Mesenteric fat pad (tissue), 1 donor: Measurements from ENCODE around the gene NKD1. TPM values are rescaled to one million over a fixed set of nuclear protein-coding genes. Genes with fewer than 3 reads are reported as not detected.

Source experiments
- DNase-seq: peaks from one replicate; pipeline ENCODE4 v3.0.0-alpha.2; 2020; ENCODE audit warnings: low spot score
- total RNA-seq: library from RNA; stranded (reverse); fragmentation: NEBNext Ultra II Directional; extraction: Animal tissue kit (Norgen Biotek cat#: 25700); gene quantifications from one replicate; pipeline ENCODE4 v1.2.1, GENCODE V29; 2021
- donor health status: DM: yes; HTN: yes; CAD: no.

The NKD1 gene
- total RNA-seq, 1 donor from 2014 or later, result 2.4 TPM

DNA sequence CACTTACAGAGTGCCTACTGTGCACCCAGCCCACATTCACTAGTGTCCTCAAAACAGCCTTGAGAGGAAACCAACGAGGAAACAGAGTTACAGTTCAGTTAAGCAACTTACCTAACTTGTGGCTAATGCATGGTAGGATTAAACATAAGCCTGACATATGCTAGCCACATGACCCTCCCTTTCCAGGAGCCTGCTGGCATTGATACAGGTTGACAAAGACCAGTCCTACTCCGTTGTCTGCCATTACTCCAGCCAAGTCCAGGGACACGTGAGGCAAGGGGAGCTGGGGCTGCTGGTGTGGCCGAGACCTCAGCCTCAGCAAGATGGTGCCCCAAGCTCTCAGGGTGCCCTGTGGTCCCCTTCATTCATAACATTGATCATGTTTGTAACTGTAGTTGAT, 95.0 kb downstream of the NKD1 start:
- no peak for DNase-seq

DNA sequence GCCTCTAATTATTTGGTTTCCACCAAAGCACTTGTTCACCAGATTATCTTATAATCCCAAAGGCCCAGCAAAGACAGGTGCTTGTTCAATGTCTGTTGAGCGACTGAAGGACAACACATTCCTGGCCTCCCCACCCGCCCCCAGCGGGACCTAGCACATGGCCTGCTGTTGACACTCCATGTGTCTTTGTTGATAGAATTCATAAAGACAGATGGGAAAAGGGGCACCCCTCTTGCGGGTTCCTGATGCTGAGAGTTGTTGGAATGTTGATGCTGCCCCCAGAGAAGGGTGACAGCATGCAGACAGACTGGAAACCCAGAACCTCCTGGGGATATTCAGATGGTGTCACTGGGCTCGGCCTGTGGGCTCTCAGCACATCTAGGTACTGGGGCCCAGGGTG, 96.0 kb downstream of the NKD1 start:
- no peak for DNase-seq

DNA sequence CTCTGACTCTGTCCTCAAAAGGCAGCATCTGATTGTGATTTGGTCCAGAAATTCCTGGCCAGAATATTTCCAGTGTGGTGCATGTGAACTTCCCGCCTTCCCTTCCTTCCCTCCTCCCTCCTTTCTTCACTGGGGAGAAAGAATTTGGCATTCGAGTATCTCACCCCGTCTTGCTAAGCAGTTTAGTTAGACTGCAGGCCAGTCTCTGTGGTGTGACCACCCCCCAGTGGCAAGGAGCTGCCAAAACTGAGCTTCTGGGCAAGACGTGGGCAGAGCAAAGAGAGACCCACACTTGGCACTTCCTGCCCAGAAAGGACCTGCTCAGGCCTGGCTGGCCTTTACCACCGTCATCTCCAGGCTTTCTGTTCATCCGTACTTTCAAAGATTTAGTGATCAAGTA, 96.5 kb downstream of the NKD1 start:
- DNase-seq, result no peak

DNA sequence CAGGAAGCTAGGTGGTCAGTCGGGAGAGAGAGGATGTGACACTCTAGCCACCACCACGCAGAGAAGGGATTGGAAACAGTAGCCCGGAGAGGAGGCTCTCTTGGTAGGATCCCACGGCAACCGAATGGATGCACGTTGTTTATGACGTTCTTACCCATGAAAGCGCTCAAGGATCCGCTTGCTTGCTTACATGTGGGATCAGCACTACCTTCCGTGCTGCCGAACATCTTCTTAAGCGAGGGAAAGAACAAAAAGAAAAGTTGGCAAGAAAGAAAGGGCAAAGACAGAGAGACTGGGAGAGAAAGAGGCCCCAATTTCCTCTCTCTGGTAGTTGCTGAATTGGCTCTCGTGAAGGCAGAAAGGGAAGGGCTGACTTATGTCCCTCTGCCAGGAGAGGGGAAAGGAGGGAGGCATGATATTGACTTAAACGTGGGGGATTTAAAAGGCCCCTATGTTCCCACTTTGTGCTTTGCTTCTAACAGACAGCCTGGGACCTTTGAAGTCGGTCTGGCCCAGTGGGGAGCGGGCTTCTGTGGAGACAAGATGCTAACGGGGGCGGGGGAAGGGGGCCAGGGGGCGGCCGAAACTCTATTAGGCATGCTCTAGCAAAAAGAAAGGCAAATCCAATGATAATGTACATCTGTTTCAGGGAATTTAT, 97.5 kb downstream of the NKD1 start:
- DNase-seq, result no peak

DNA sequence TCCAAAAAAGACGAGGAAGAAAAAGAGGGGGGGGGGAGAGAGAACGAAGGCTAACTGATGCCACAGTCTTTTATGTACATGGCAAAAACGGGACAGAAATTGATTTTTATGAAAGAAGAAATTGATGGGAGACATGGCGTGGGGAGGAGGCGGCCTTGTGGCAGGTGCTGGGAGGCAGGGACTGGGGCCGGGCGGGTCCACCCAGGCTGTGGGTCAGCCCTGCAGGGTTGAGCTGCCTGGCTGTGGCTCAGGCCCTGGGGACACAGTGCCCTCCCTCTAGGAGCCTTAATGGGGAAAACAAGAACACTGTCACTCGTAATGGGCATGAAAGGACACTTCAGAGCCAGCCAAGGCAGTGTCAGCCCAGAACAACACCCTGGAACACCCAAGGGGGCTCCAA, 98.1 kb downstream of the NKD1 start:
- no peak for DNase-seq

DNA sequence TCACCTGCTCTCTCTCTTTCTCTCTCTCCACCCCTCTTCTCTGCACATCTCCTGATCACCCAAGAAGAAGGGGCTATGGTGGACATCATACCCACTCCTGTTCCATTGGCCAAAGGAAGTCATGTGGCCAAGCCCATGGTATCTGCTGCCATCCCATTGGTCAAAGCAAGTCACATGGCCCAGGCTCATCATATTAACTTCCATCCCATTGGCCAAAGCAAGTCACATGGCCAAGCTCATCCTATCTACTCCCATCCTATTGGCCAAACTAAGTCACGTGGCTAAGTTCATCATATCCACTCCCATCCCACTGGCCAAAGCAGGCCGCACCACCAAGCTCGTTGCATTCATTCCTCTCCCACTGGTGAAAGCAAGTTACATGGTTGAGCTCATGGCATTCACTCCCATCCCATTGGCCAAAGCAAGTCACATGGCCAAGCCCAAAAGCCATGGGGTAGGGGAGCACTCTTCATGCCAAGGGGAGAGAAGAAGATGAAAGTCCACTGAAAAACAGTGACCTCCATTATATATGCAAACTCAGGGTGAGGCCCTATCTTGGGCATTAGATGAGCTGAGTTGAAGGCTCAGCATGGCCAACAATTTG, 103.7 kb downstream of the NKD1 start:
- no peak for DNase-seq

DNA sequence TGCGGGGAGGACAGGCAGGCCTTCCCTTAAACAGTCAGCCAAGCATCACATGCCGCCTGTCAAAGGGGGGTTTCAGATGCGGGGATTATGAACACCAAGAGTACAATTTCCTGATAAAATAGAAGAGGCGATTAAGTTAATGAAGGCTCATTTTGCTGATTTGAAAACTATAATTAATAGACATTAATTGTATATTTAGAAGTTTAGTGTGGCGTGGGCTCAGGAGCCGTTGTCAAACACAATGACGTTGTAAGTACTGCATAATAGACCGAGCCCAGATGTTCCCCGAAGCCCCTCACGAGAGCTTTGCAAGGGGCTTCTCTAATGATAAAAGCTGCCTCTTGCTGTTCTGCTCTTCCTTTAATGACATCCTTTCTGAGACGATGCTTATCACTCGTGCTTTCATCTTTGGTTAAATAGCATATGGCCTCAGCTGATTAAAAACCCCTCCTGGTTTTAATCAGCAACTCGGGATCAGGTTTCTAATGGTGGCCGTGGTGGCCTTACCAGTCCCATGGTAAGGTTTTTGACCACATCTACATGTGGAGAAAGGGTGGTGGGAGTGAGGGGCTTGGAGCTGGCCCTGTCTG, 104.7 kb downstream of the NKD1 start:
- no peak for DNase-seq

DNA sequence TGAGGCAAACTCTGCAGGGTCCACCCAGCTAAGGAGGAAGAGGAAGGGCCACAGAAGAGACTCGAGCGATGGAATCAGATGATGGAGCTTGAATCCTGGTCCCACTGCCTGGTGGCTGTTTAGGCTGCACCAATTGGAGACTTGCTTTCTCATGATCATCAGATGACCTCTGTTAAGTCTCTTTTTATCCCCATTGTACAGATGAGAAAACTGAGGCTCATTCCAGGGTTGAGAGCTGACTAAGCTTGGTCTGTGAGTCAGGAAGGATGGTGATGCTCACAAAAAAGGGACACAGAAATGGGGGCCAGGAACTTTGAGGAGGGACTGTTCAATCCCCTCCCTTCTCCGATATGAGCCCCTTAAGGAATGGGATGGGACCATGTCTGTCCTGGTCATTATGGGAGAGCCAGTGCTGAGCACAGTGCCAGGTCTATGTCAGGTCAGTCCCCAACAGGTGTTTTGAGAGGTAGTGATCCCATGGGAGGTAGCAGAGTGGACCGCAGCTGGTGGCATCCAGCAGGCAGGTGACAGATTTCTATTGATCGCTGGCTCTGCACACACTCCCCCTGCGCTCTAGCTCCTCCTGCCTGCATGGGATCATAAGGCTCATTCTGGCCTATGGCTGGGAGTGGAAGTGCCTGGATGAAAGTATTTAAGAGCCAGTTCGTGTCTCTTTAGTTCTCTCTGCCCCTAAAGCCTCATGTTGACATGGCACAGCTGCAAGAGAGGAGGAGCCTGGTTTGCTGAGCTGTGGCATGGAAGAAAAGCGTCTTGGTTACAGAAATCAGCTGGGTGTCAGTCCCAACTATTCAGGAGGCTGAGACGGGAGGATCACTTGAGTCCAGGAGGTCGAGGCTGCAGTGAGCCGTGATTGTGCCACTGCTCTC, 105.7 kb downstream of the NKD1 start:
- DNase-seq, result no peak

DNA sequence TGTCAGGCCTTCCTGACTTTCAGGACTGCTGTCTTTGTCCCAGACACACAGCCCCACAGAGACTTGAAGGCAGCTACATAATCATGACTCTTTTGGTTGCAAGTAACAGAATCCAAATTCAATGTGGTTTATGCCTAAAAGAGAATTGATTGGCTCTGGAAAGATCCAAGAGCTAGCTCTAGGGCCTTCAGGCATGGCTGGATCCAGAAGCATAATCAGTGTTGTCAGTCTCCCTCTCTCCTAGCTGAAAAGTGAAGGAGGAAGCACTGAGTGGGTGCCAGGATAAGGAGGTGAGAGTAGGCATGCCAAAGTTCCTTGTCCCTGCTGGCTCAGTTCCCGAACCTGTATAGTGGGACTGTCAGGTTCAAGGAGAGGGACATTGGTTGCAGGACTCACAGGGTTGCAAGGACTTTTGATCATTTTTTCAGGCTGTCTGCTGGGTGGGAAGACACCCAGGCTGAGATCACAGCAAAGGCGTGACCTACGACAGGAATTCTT, 107.4 kb downstream of the NKD1 start:
- no peak for DNase-seq

DNA sequence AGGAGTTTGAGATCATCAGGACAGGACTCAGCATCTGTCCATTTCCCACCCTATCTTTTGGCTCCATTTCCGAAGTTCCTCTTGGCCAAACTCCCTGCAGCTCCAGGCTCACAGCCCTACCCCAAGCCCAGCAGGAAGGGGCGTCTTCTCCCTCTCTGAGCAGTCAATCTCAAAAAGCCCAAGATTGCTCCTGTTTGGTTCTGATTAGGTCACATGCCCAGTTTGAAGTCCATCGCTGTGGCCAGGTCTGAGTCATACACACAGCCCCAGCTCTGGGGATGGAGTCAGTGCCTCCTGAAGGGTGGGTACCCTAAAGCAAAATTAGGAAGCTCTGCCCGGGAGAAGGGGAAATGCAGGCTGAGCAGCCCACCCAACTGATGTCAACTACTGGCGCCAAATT, 109.0 kb downstream of the NKD1 start:
- DNase-seq, result no peak

DNA sequence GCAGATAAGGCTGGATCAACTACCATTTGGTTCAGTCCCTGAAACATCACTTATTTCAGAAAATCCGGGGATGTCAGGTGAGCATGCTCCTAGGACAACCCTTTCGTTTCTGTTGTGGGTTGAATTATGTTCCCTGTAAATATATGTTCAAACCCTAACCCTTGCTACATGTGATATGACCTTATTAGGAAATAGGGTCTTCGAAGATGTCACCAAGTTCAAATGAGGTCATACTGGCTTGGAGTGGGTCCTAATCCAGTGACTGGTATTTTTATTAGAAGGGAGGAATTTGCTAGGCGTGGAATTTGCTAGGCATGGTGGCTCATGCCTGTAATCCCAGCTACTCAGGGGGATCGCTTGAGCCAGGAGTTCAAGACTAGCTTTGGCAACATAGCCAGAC, 111.6 kb downstream of the NKD1 start:
- DNase-seq, result no peak

DNA sequence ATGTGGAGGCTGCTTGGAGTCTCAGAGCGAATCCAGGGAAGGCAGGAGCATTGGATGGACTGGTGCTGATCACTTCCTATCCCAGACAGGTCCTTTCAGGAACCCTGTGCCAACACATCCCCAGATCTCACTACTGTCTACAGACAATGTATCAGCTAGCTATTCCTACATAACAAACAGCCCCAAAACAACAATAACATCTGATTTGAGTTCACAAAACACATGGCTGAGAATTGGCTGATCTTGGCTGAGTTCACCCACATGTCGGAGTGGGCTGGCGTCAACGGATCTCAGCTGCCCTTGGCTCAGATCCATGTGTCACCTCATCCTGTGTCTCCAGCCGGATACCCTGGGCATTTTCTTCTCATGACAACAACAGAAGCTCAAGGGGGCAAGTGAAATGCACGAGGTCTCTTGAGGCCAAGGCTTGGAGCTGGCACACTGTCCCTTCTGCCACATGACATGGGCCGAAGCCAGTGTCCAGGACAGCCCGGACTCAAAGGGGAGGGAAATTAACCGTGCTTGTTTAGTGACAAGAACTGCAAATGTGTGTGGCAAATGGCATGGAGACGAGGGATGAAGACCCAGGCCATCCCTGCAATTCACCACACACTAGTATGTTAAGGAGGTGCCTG, 114.2 kb downstream of the NKD1 start:
- DNase-seq, result no peak

DNA sequence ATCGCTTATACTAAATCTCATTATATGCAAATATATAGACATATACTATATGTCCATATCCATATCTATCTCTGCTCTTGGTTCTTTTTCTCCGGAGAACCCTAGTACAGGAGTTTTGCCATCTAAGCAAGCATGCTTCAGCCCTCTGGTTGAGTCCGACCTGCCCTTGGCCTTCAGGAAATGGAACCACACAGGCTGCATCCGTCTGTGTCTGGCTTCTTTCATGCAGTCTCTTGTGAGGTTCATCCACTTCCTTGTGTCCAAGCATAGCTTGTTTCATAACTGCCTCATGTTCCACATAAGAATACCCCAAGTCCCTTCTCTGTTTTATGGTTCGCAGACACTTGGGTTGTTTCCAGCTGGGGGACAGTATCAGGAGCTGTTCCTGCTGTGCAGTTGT, 116.1 kb downstream of the NKD1 start:
- no peak for DNase-seq

DNA sequence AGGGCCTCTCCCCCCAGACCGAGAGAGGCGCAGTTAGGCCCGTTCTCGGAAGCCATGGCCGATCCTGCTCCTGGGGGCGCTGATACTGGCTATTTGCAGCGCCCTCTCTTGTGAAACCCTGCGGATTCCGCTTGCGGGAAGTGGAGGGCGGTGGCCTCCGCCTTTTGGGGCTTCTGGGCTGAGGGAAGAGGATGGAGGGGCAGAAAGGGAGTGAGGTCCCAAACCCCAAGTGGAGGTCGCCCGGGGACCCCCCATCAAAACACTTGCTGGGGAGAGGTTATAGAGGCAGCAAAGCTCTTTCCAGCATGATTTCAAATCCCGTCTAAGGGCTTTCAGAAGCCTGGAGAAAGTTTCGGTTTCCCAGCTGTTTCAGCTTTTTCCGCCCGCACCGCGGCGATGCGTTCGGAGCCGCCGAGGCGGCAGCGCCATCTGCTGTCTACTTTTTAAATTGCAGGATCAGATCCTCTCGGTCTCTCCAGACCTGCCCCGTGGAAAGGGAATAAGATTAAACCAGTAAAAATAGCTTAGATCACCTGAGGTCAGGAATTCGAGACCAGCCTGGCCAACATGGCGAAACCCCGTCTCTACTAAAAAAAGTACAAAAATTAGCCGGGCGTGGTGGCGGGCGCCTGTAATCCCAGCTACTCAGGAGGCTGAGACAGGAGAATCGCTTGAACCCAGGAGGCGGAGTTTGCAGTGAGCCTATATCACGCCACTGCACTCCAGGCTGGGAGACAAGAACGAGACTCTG, 117.1 kb downstream of the NKD1 start:
- peak; percentile 94 for DNase-seq

DNA sequence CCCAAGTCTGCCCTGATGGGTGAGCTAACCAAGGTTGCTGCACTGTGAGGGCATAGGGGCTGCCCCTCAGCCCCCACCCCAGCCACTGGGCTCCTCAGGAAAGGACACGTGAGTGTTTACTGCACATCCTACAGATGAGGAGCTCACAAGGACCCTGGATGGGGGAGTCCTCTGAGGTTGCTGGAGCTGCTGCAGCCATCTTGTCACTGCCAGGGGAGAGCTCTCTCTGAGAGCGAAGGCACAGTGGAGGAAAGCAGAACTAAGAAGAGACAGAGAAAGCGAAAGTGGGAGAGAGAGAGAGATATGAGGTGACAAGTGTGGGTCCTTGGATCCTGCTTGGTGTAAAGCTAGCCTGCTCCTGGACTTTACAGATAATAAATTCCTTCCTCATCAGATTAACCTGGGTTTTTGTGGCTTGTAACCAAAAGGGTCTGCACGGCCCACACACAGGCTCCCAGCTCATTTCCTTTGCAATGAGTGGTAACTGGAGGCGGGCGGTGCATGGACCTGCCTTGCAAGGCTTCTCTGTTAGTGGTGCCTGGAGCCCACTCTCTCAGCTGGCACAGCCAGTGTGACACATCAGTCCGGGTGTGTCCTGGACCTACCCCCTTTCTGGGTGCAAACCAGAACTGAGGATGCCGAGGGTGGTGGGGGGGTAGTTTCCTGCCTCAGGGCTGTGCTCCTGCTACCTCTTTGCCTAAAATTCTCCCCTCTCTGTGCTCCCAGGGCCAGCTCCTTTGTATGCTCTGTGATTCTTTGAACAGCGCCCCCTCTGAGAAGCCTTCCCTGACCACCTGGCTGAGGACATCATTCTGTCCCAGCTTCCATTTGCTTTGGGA, 118.7 kb downstream of the NKD1 start:
- no peak for DNase-seq

DNA sequence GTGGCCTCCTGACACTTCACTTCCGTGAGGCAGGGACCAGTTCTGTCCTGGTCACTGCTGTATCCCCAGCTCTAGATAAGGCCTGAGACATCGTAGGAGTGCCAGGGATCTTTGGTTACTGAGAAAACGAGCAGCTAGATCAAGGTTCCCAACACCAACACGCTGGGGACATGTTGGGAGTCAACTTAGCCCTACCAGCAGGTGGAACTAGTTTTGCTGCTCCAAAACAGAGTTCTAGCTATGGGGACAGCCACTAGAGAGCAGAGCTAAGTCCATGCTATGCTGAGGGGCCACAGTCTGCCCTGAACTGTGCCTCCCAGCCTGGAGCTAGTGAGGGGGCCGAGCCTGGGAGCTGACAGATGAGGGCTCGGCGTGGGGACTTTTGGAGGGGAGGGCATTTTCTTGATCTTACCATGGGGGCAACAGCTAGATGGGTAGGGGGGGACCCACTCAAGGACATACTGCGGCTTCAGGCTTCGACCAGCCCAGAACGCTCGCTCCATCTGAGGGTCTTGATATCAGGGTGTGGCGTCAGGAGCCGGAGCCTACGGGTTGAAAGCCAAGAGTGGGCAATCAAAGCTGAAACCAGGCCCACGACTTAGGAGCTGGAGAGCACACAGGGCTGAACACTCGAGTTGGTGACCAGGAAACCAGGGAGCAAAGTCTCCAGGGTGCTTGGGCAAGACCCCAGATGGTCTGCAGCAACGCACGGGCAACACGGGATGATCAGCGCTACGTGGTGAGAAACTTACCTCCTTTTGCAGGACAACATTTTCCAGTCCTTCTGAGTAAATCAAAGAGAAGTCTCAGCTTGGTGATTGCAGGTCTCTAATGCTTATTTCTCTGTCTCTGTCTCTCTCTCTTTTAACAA, 119.5 kb downstream of the NKD1 start:
- DNase-seq, result no peak

DNA sequence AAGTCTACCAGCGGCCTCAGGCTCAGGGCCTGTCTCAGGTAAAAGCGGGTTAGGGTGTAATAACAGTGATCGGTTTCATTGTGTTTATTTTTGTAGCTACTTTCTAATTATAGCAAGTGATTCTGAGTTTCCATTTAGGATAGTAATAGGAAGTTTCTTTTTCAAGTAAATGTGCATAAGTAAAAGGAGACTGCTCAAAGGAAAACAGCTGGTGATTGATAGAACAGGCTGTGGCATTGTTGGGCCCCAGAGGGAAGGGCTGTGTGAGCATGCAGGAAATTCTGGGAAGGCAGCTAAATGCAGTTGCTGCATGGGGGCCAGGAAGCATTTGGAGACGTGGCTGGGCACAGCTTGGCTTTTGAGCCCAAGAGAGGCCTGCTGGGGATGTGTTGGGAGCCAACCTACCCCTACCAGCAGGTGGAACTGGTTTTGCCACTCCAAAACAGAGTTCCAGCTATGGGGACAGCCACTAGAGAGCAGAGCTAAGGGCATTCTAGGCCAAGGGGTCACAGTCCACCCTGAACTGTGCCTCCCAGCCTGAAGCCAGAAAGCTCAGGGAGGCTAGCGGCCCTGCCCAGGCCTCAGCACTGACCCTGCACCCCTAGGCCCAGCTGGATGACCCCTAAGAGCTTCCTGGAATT, 120.3 kb downstream of the NKD1 start:
- DNase-seq, result no peak

DNA sequence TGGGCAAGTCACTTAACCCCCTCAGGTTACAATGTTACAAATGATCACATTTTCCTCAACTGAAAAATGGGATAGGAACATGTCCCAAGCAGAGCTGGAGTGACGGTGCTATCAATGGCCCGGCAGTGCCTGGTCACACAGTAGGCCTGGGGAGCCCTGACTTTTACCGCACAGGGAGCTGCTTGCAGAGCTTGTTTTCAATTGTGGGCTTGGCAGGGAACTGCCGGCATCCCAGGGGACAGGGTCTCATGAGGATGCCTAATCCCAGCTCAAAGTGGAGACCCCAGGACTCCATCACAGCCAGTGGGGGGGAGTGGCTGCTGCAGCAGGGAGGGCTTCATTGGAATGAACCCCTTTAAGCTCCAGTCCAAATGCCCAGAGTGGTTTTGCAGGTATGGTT, 121.5 kb downstream of the NKD1 start:
- DNase-seq, result no peak
